DMS53 (cell line): ENCODE measurements around the gene MCEMP1.

ENCODE experiments used
- DNase-seq: peaks from one replicate; lab custom pipeline; 2025; lab: John Stamatoyannopoulos, UW

MCEMP1 gene

DNA sequence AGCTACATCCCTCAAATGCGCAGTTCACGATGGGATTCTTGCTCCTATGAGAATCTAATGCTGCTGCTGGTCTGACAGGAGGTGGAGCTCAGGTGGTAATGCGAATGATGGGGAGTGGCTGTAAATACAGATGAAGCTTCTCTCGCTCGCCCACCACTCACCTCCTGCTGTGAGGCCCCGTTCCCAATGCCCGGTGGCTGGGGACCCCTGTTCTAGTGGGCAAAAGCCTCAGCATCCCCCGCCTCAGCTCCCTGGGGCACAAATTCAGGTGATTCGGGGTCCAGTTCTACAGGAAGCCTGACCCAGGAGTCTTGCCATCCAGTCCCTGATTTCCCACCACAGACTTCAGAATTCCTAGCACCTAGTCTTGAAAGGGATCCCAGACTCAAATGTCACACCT lies 4.4 kb upstream of the MCEMP1 start:
- DNase-seq = no peak

DNA sequence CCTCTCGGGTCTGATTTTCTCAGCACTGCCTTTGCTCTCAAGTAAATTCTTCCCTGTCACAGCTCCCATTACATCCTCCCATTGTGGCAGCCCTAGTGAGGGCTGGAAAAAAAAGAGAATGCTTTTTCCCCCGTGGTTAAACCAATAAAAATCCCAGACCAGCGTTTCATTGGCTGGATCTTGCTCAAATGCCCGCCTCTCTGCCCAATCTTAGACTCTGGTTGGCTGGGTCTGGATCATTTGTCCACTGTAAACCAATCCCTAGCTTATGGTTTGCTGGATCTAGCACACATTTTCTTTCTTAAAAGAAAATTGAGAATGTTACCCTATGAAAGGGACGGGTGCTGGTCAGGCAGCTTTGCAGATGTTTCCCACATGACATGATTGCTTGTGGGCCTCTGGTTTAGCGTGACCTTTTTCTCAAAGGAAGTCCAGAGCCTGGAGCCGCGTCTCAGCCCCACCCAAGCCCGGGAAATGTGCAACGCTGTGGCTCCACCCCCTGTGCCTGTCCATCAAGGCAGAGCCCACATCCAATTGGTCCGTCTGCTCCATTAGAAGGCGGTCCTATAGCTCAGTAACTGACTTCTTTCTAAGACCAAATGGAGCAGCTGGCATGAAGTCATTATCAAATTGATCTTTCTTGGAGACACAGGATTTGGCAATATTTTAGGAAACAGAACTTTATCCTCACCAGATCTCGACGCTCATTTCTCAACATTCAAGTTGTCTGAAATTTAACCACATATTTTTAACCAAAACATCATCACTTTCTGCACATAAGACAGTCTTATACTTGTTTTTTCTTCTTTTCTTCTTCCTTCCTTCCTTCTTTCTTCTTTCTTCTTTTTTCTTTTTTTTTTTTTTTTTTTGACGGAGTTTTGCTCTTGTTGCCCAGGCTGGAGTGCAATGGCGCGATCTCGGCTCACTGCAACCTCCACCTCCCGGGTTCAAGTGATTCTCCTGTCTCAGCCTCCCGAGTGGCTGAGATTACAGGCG lies 2.6 kb upstream of the MCEMP1 start:
- peak; percentile 73 for DNase-seq

DNA sequence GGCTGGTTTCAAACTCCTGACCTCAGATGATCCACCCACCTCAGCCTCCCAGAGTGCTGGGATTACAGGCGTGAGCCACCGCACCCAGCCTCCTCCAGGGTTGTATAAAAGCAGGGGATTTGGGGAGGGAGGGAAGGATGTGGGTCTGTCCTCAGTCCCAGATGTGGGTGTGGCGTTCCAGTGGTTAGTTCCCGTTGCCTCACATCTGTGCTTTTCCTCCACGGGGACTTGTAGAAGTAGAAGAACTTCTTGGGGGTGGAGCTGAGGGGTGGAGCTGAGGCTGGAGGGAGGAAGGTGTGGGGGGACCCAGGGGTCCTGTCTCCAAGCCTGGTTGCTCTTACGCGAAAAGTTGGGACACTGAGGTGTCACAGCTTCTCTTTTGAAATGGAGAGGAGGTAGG lies 514 bp upstream of the MCEMP1 start:
- DNase-seq = no peak

DNA sequence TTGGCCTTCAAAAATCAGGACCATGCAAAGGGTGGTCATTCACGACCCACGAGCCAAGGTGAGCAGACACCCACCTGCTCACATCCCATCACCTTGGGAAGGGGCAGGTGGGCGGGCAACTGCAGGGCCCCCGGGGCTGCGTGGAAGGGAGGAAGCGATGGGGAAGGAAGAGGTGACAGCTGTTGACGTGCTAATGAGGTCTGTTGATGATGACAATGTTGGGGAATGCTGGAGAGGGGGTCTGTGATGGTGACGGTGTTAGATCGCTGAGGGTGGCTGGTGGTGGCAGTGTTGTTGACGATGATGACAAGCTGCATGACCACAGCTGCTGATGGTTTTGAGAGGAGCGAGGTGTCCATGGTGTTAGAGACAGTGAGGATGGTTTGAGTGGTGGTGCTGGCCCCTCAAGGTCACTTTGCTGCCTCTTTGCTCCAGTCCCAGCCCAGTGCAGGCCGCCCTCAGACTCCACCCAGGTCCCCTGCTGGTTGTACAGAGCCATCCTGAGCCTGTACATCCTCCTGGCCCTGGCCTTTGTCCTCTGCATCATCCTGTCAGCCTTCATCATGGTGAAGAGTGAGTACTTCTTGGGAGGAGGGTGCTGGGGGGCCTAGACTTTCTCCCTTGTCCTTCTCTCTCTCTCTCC lies 900 bp downstream of the MCEMP1 start:
- DNase-seq = no peak

DNA sequence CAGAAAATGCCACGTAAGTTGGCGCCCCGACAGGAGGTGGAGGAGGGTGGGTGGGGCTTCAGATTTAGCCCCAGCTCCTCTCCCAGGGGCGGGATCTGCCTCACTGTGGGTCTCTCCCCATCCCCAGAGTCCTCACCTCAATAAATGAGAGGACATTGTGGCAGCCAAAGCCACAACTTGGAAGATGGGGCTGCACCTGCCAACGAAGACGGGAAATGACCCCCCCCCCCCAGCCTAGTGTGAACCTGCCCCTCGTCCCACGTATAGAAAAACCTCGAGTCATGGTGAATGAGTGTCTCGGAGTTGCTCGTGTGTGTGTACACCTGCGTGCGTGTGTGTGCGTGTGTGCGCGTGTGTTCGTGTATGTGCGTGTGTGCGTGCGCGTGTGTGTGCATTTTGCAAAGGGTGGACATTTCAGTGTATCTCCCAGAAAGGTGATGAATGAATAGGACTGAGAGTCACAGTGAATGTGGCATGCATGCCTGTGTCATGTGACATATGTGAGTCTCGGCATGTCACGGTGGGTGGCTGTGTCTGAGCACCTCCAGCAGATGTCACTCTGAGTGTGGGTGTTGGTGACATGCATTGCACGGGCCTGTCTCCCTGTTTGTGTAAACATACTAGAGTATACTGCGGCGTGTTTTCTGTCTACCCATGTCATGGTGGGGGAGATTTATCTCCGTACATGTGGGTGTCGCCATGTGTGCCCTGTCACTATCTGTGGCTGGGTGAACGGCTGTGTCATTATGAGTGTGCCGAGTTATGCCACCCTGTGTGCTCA lies 2.3 kb downstream of the MCEMP1 start:
- DNase-seq = peak; percentile 65

DNA sequence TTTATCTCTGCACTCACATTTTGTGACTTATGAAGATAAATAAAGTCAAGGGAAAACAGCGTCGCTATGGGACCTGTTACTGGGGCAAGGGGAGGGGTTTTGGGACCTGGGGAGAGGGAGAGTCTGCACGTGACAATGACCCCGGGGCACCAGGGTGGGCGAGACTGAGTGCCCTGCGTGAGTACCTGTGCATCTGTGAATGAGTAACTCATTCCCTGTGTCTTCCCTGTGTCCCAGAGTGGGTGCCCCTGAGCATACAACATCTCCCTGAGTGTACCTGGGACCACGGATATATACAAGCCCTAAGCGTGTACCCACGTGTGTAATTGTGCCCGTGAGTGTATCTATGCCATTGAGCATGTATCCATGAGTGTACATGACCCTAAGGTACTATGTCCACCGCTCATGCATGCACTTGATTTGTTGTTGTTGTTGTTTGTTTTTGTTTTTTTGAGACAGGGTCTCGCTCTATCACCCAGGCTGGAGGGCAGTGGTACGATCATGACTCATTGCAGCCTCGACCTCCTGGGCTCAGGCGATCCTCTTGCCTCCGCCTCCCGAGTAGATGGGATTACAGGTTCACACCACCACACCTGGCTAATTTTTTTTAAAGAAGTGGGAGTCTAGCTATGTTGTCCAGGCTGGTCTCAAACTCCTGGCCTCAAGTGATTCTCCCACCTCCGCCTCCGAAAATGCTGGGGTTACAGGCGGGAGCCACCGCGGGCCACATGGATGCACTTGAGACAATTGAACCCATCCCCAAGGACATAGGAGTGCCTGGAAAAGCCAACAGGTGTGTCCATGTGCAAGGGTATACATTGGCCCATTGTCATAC lies 3.1 kb downstream of the MCEMP1 start:
- DNase-seq = no peak

DNA sequence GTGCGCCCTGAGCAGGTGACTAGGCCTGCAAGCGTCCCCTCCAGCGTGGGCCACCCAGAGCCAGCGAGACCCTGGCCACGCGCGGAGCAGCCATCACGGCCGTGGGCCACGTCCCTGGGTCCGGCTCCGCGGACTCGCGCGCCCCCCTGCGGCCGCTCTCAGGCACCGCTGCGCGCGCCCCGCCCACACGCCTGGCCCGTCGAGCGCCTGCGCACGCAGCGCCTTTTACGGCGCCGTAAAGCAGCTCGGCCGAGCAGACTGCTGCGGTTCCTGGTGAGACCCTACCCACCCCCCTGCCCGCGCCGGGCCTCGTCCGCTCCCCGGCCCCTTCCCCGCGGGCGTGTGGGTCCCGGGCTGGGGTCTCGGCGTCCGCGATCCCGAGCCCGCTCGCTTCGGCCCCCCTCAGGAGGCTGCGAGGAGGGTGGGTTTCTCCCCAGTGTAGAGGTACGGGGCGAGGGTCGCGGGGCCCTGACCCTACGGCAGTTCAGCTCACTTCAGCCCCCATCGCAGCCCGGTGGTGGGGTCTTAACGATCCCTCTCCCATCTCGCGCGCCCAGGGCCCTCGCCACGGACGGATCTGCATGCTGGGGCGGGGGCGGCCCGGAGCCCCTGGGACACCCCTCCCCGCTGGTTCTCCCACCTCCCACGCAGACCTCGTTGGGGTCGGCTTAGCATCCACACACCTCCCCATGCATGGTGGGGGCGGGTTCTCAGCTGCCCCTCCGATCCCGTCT lies 3.9 kb downstream of the MCEMP1 start, which contains the start of gene TRAPPC5:
TSS of gene TRAPPC5 (plus strand) at position 228 of the 734 bp plus-strand sequence. CDS start 1,421 bp downstream, outside the sequence.
- DNase-seq = peak; percentile 86

DNA sequence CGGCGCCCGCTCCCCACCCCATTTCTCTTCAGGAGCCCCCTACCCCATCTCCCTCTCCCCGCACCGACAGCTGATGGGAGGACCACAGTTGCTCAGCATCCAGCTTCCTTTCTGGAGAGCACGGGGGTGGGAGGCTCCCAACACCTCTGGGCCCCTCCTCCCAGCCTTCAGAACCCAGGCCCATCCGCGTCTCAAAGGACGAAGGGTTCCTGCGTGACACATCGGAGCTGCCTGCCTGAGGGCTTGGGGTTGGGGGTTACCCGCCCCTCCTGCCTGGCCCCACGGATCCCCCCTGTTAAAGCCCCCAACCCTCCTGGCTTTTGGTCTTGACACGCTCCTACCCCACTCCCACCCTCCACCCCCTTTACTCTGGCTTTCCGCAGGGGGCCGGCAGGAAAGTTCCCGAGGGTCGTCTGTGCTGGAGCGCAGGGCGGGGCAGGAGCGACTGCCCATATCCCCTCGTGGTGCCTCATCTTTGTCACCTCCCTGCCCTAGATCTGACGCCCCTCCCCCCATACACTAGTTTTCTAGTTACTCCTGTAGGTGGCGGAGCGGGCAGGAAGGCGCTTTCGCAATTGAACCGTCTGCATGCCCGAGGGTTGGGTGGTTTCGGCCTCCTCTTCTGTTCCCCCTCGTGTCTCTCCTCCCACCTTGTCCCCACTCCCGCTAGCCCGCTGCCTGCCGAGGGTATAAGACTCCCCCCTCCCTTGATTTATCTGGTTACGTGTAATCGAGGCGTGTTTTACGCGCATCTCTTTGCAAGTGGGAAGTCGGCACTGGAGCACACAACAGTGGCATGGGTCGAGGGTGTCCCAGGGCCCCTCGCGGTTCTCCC lies 4.7 kb downstream of the MCEMP1 start:
- DNase-seq = peak; percentile 59

DNA sequence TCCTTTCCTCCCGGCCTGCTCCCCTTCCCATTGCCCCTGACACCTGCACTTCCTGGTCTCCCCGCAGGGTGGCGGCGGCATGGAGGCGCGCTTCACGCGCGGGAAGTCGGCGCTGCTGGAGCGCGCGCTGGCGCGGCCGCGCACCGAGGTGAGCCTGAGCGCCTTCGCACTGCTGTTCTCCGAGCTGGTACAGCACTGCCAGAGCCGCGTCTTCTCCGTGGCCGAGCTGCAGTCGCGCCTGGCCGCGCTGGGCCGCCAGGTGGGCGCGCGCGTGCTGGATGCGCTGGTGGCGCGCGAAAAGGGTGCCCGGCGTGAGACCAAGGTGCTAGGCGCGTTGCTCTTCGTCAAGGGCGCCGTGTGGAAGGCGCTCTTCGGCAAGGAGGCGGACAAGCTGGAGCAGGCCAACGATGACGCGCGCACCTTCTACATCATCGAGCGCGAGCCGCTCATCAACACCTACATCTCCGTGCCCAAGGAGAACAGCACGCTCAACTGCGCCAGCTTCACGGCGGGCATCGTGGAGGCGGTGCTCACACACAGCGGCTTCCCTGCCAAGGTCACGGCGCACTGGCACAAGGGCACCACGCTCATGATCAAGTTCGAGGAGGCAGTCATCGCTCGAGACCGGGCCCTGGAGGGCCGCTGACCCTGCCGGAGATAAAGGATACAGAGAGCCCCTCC lies 5.4 kb downstream of the MCEMP1 start:
- no peak for DNase-seq

DNA sequence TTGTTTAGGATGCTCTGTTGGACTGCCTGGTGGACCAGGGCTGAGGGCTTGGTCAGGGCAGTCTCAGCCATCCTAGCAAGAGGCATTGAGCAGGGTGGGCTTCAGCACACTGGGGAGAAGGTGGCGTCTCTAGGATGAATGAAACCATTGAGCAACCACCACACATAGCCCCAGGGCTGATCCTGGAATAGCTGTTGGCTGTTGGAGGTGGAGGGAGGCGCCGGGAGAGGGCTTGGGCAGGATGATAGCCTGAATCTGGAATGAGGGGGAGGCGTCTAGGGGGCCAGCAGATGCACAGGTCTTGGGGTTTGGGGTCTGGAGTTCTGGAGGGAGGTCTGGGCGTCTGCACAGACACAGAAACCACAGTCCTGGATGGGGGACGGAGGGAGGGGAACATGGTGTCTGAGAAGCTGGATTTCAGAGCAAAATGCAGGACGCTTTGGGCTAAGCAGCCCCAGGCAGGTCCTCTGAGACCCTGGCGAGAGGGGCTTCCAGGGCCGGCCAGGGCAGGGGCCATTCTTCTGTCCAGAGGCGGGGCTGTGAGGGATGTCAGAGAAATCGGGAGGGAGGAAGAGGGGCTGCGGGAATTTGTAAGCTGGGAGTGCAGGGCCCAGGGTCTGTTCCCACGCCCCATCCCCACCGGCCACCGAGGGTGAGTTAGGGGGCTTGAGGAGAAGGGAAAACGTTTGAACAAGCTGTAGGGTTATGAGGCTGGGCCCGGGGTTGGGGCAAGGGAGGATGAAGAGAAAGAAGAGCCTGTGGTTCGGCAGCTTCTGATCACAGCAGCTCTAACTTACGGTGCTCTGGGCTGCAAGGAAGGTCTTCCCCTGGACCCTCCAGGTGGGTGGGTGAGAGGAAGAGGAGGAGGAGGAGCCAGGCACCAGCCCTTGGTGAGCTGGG lies 8.9 kb downstream of the MCEMP1 start:
- no peak for DNase-seq

DNA sequence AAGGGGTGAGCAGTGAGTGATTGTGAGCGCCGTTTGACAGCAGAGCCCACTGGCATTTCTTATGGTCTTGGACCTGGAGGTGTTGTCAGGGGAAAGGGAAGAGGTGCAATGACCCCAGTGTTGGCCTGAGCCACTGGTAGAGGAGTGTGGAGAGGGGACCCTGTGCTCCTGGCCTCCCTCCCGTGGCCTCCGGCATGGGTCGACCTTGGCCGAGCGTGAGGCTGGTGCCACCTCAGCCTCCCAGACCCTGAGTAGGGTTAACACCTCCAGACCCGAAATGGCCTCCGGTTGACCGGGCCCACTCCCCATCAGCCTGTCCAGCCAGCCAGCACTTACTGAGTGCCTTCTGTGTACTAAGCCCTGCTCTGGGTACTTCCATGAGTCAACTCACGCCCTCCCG lies 10.3 kb downstream of the MCEMP1 start:
- DNase-seq = no peak

DNA sequence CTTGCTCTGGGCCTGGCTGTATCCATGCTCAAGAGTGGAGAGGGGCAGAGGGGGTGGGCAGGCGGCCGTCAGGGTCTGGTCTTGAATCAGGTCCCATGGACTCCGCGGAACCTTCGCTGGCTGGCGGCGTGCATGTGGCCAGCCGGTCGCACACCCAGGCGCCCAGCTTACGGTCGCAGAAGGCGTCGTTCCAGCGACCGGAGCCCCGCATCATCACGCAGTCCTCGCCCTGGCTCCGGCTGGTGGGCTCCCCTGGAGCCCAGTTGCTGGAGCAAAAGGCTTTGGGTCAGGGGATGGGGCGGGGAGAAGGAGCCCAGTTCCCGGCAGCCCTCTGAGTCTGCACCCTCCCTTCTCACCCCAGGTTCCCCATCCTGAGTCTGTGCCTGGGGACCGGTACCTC lies 12.3 kb downstream of the MCEMP1 start:
- no peak for DNase-seq

DNA sequence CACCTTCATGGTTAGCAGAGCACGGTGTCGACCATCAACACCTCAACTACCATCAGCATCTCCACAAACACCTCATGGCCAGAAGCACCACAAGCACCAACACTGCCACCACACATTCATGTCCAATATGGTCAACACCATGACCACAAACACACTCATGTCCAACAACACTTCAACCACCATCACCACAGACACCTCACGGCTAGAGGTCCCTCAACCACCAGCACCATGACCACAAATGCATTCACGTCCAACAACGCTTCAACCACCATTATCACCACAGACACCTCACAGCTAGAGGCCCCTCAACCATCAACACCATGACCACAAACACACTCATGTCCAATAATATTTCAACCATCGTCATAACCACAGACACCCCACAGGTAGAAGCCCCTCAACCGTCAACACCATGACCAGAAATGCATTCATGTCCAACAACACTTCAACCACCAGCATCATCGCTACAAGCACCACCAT lies 13.9 kb downstream of the MCEMP1 start:
- DNase-seq = no peak

DNA sequence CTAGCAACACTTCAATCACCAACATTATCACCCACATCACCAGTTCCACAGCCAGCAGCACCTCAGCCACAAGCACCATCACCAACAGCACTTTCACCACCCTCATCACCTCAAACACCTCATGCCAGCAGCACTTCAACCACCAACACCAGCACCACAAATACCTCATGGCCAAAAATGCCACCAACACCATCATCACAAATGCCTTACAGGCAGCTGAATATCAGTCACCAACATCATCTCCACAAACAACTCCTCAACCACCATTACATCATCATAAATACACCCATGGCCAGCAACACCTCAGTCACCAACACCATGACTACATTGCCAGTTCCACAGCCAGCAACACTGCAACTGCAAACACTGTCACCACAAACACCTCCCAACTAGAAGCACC lies 14.6 kb downstream of the MCEMP1 start:
- no peak for DNase-seq

DNA sequence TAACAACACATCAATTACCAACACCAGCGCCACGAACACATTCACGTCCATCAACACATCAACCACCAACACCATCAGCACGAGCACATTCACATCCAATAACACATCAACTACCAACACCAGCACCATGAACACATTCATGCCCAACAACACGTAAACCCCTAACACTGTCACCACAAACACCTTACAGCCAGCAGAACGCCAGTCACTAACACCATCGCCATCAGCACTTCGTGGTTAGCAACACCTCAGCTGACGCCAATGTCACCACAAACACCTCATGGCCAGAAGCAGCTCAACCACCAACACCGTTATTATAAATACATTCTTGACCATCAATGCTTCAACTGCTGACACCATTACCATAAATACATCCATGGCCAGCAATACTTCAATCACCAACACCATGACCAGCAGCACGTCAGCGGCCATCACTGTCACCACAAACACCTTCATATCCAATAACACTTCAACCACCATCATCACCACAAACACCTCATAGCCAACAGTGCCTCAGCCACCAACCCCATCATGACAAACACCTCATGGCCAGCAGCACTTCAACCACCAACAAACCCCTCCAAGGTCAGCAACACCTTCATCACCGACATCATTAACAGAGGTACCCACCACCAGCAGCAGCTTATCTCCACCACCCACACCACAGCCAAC lies 15.7 kb downstream of the MCEMP1 start:
- DNase-seq = no peak

DNA sequence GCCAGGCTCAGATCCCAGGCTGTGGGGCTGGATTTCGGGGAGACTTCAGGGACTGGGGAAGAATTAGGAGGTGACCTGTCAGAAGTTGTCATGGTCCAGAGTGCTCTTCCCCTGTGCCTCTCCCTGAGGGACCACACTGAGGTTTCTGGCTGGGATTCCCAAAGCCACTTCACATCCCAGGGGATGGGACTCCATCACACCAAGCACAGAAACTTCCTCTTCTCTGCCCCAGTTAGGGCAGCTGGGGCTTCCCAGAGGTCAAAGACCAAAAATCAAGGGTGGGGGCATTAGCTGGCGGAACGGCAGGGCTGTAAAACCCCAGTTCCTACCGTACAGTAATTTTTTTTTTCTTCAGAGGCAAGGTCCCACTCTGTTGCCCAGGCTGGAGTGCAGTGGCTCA lies 17.6 kb downstream of the MCEMP1 start:
- no peak for DNase-seq

DNA sequence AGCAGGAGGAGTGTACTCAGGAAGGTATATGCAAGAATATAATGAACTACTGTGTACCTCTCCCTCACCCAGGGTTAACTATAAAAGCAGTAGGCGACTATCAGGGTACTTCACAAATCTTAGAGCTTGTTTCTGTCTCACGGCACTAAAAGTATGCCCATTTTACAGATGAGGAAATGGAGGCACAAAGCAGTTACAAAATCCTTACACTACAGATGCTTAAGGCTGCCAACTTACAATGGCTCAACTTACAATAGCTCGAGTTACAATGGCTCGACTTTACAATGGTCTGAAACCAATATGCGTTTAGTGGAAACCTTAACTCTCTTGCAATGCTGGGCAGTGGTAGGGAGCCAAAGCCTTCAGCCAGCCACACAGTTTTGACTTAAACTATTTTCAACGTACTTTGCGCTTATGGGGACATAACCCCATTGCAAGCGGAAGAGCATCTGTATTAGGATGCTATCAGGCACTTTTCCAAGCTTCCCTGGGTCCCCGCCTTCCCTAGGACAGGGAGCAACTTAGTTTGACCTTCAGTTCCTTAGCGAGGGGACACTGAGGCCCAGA lies 20.9 kb downstream of the MCEMP1 start:
- DNase-seq = no peak
